Ascending aorta (tissue), 2 donors: ENCODE data around the gene SYCE3. TPM values are rescaled to one million over a fixed set of nuclear protein-coding genes. Genes with fewer than 3 reads are reported as not detected.

ENCODE experiments used
- DNase-seq, 2 donors: peaks; one replicate each; pipeline ENCODE4 v3.0.0-alpha.2; 2019; ENCODE audit warnings: low spot score in 2 of 2
- H3K27ac ChIP-seq, 2 donors: fragments of 200-600 bp; sonication (generic); one replicate each; pipeline ENCODE4 v1.5.1; 2016 to 2017; ENCODE audit warnings: mild to moderate bottlenecking in 1 of 2
- H3K27me3 ChIP-seq: fragments of 200-600 bp; sonication (generic); one replicate; pipeline ENCODE4 v1.5.1; 2017
- H3K36me3 ChIP-seq, 2 donors: fragments of 200-600 bp; sonication (generic); one replicate each; pipeline ENCODE4 v1.5.1; 2016
- H3K4me1 ChIP-seq, 2 donors: fragments of 200-600 bp; sonication (generic); one replicate each; pipeline ENCODE4 v1.5.1; 2016 to 2017; ENCODE audit warnings: mild to moderate bottlenecking in 1 of 2
- H3K4me3 ChIP-seq, 2 donors: fragments of 200-600 bp; sonication (generic); one replicate each; pipeline ENCODE4 v1.5.1; 2016 to 2017; ENCODE audit warnings: mild to moderate bottlenecking in 1 of 2
- H3K9me3 ChIP-seq, 2 donors: fragments of 200-600 bp; sonication (generic); one replicate each; pipeline ENCODE4 v1.5.1; 2016
- intact Hi-C: fragments of 100-400 bp; cut with DNase I; formaldehyde crosslinking; loops from one replicate; pipeline ENCODE4 v1.15.1; 2023
- total RNA-seq: library from RNA; depleted of rRNA; stranded (reverse); fragments of >200 nt; gene quantifications from one replicate; pipeline ENCODE4 v1.1.0, GENCODE V29; 2016
- TF ChIP-seq, protein P1 (sequence below), 3 experiments: fragments of 200-600 bp in 2 of 3; fragments of 450-650 bp in 1 of 3; sonication (generic) in 2 of 3; IDR thresholded peaks; one replicate each; pipeline ENCODE4 v1.5.1; 2016 to 2019; ENCODE audit warnings: antibody characterized with exemption in 3 of 3, mild to moderate bottlenecking in 1 of 3, moderate library complexity in 1 of 3

The SYCE3 gene
- total RNA-seq, 1 donor from 2014 or later, result not detected

DNA sequence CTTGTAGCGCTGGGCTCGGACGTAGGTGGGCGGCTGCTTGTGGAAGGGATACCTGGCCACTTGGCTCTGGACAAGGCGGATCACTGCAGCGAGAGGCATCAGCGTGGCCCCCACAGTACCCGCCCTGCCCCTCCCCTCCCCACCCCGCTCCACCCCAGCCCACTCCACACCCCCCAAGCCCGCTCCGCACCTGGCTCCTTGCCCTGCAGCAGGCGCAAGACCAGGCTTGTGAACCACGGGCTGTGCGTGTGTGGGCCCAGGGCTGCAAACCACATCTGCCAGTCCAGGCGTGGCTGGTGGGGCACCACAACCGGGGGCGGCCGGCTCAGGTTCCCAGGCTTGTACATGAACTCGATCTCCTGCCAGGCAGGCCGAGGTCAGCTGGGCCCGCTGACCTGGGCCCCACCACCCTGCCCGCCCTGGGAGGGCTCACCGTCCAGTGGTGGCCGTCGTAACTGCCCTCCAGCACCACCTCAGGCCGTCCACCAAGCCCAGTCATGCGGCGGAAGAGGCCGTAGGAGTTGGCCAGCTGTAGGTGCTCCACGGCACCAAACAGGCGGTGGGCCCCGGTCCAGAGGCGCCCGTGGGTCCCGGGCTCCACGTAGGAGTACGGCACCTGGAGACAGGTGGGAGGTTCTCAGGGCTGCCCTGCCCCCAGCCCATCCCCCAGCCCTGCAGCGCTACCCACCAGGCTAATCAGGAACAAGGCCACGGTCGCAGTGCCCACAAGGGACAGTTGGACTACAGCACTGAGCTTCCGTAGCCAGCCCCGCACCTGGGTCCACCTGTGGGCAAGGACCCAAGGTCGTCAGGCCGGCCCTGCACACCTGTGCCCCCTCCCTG, 58.1 kb downstream of the SYCE3 start:
- intact Hi-C loops, result loop anchor here (5.0 to 10.0 kb wide), 3 partner anchors 58 to 540 kb away; partner anchors contain the start of genes PIM3, SELENOO and SYCE3
- TF ChIP-seq, protein P1, sequence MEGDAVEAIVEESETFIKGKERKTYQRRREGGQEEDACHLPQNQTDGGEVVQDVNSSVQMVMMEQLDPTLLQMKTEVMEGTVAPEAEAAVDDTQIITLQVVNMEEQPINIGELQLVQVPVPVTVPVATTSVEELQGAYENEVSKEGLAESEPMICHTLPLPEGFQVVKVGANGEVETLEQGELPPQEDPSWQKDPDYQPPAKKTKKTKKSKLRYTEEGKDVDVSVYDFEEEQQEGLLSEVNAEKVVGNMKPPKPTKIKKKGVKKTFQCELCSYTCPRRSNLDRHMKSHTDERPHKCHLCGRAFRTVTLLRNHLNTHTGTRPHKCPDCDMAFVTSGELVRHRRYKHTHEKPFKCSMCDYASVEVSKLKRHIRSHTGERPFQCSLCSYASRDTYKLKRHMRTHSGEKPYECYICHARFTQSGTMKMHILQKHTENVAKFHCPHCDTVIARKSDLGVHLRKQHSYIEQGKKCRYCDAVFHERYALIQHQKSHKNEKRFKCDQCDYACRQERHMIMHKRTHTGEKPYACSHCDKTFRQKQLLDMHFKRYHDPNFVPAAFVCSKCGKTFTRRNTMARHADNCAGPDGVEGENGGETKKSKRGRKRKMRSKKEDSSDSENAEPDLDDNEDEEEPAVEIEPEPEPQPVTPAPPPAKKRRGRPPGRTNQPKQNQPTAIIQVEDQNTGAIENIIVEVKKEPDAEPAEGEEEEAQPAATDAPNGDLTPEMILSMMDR (IDR thresholded peaks at IDR 0.05), result no peak
- H3K4me1 ChIP-seq, result peaks cover 10 to 20% of the 10 kb centered on the region in 2 donors
- no peaks in the 10 kb centered on the region for H3K27me3 ChIP-seq
- DNase-seq, result no peak
- H3K9me3 ChIP-seq, result no peaks in the 10 kb centered on the region
- H3K27ac ChIP-seq, result no peak overlapping the region
- H3K4me3 ChIP-seq, result no peak overlapping the region
- peaks cover 30 to 33% of the 10 kb centered on the region in 2 donors for H3K36me3 ChIP-seq

DNA sequence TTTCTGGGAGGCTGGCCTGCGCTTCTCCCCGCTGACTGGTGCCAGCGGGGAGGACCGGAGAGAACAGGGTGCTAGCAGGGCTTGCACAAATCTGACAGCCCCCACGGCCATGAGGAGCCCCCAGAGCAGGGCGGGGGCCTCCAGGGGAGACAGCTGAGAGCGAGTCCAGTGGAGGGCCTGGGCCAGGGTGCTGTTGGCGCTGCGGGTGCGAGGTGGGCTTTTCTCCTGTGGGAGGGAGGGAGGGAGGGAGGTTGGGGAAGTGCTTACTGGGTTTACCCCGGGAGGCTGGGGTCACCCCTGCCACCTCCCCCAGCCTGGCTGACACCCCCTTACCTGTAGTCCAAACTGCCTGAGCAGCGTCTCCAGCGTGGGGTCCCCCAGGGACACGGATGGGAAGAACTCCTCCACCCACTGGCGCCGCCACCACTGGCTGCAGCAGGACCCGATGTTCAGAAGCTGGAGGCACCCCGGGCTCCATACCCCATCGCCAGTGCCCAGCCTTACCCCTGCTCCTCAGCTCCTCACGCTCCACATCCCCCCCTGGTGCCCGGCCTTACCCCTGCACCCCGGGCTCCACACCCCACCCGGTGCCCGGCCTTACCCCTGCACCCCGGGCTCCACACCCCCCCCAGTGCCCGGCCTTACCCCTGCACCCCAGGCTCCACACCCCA, 59.1 kb downstream of the SYCE3 start:
- intact Hi-C loops, result loop anchor here (10.0 kb wide), 1 partner anchor 539 kb away; the partner anchor contains the start of gene PIM3
- no peaks in the 10 kb centered on the region for H3K27me3 ChIP-seq
- peaks cover 10 to 12% of the 10 kb centered on the region in 2 donors for H3K4me1 ChIP-seq
- H3K4me3 ChIP-seq, result no peak overlapping the region
- no peak overlapping the region for H3K27ac ChIP-seq
- TF ChIP-seq, protein P1 (IDR thresholded peaks at IDR 0.05), result no peak
- no peak for DNase-seq
- no peaks in the 10 kb centered on the region for H3K9me3 ChIP-seq
- peaks cover 30 to 33% of the 10 kb centered on the region in 2 donors for H3K36me3 ChIP-seq

DNA sequence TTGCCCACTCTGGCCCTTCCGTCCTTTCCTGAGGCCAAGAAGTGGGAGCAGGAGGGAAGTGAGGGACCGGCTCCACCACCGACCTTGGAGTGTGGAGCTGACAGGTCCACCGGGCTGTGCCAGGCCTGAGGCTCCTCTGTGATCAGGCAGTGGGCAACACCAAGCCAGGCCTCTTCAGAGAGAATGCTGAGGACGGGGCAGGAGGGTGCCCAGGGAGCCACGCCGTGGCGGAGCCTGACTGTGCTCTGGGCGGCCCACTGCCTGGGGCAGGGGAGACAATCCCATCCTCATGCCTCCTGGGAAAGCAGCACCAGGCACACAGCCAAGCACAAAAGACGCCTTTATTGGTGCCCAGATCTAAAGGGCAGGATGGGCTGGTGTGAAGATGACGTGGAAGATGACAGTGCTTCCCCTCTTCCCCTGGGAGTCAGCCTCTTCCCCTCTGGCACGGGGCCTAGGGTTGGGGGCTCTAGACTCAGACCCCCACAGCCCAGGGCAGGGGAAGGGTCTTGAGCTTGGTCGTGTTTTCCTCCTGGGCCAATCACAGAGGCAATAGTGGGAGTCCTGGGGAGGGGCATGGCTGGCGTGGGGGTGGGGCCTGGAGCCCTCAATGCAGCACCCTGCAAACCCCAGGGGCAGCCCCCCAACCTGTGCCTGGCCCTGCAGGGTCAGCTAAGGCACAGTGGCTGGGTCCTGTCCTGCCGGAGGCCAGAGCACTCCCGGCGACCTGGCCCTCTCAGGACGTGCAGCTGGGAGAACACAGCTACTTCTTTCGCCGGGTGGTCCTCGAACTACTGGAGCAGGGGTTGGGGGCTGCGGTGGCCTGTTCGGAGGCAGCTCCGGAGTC, 59.9 kb downstream of the SYCE3 start:
- no peak overlapping the region for H3K4me3 ChIP-seq
- H3K4me1 ChIP-seq, result peaks cover 10 to 12% of the 10 kb centered on the region in 2 donors
- TF ChIP-seq, protein P1 (IDR thresholded peaks at IDR 0.05), result no peak
- intact Hi-C loops, result loop anchor here (10.0 kb wide), 1 partner anchor 538 kb away; the partner anchor contains the start of gene PIM3
- H3K27ac ChIP-seq, result no peak overlapping the region
- peaks cover 30 to 33% of the 10 kb centered on the region in 2 donors for H3K36me3 ChIP-seq
- no peaks in the 10 kb centered on the region for H3K27me3 ChIP-seq
- no peak for DNase-seq
- no peaks in the 10 kb centered on the region for H3K9me3 ChIP-seq

DNA sequence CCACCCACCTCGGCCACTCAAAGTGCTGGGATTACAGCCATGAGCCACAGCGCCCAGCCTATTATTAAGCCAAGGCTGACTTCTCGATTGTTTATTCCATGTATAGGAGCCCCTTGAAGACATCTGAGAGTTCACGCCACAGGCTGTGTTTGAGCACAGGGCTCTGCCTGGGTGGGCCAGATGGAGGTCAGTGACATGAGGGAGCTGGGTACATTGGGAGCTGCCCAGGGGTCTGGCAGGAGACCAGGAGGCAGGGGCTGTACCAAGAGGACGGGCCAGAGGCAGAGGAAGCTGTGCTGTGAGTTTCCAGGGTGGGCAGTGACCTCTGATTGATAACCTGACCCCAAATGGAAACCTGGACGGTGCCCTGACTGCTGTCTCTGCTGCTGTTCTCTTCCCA, 60.6 kb downstream of the SYCE3 start:
- H3K4me1 ChIP-seq, result peaks cover 9 to 12% of the 10 kb centered on the region in 2 donors
- H3K27ac ChIP-seq, result no peak overlapping the region
- TF ChIP-seq, protein P1 (IDR thresholded peaks at IDR 0.05), result no peak
- H3K27me3 ChIP-seq, result no peaks in the 10 kb centered on the region
- intact Hi-C loops, result loop anchor here (10.0 kb wide), 1 partner anchor 537 kb away; the partner anchor contains the start of gene PIM3
- peaks cover 30 to 33% of the 10 kb centered on the region in 2 donors for H3K36me3 ChIP-seq
- H3K4me3 ChIP-seq, result no peak overlapping the region
- no peaks in the 10 kb centered on the region for H3K9me3 ChIP-seq
- DNase-seq, result no peak

Other genes starting within 250 kb of the SYCE3 start
- 1.4 TPM for gene DENND6B, start 235.9 kb downstream of the SYCE3 start, total RNA-seq
- gene PPP6R2, start 219.6 kb downstream of the SYCE3 start, total RNA-seq, result 55.5 TPM
- gene SBF1, start 87.9 kb downstream of the SYCE3 start, total RNA-seq, result 98.8 TPM
- gene ADM2, start 81.4 kb downstream of the SYCE3 start, total RNA-seq, result not detected
- not detected for gene MIOX, start 76.1 kb downstream of the SYCE3 start, total RNA-seq
- 119 TPM for gene LMF2, start 55.2 kb downstream of the SYCE3 start, total RNA-seq
- 41.7 TPM for gene NCAPH2, start 54.7 kb downstream of the SYCE3 start, total RNA-seq
- gene SCO2, start 37.3 kb downstream of the SYCE3 start, total RNA-seq, result not detected
- 150 TPM for gene TYMP, start 32.9 kb downstream of the SYCE3 start, total RNA-seq
- gene KLHDC7B, start 17.0 kb downstream of the SYCE3 start, total RNA-seq, result not detected
- 0.43 TPM for gene CPT1B, start 15.5 kb upstream of the SYCE3 start, total RNA-seq
- 82.4 TPM for gene CHKB, start 19.9 kb upstream of the SYCE3 start, total RNA-seq
- gene MAPK8IP2, start 37.9 kb upstream of the SYCE3 start, total RNA-seq, result not detected
- 111 TPM for gene ARSA, start 65.2 kb upstream of the SYCE3 start, total RNA-seq
- 128 TPM for gene SHANK3, start 109.9 kb upstream of the SYCE3 start, total RNA-seq
- not detected for gene ACR, start 175.3 kb upstream of the SYCE3 start, total RNA-seq
- gene RABL2B, start 220.7 kb upstream of the SYCE3 start, total RNA-seq, result 6.2 TPM